NCI-H2196 treated with DMSO at 0.1 percent for 48 hours (cell line): ENCODE data around the gene USP10.
"Not testable (repeated sequence)": the region's sequence is repeated elsewhere in the genome, so short reads cannot be mapped to it uniquely, and the experiment has no call there.

Source experiments
- DNase-seq: peaks from one replicate; lab custom pipeline; 2025; ENCODE audit not compliant: unreplicated experiment; lab: John Stamatoyannopoulos, UW

The USP10 gene

DNA sequence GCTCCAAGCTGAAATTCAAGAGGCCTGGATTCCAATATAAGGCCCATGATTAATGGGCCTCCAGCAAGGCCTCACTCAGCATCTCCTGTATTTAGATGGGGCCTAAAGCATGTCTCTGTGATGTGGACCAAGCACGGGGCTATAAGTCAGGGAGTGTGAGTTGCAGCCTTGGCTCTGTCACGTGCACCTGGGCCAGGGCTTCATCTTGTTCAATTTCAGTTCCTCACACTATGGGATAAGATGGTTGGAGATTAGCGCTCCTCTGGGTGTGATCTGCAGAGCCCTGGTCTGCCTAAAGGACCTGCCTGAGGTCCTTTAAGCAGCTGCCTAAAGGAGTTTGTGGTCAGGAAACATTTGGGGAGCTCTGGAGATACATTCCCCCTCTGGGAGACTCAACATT lies 26.2 kb upstream of the USP10 start:
- no peak for DNase-seq

DNA sequence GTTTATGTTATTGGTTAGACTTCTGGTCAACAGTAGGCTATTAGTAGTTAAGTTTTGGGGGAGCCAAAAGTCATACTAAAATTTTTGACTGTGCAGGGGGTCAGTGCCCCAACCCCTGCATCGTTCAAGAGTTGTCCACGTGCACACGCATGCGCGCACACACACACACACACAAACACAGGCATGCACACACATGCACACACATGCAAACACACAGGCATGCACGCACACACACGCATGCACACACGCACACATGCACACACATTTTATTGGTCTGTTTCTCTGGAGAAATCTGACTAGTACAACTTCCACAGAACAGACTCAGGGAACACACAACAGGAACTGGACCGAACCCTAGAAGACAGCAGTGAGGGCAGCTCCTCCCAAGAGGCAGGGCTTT lies 24.4 kb upstream of the USP10 start:
- DNase-seq: no peak

DNA sequence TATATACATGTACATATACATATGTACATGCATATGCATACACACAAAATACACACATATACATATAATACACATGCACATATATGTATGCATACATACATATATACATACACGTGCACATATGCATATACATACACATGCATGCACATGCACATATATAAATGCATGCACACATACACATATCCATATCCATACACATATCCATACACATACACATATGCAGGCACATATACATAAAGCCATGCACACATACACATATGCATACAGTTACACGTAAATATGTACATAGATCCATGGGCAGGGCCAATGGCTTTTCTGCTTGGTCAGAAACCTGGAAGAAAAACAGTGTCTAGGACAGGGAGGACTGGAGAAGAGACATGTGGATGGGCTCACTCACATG lies 23.9 kb upstream of the USP10 start:
- DNase-seq: no peak

DNA sequence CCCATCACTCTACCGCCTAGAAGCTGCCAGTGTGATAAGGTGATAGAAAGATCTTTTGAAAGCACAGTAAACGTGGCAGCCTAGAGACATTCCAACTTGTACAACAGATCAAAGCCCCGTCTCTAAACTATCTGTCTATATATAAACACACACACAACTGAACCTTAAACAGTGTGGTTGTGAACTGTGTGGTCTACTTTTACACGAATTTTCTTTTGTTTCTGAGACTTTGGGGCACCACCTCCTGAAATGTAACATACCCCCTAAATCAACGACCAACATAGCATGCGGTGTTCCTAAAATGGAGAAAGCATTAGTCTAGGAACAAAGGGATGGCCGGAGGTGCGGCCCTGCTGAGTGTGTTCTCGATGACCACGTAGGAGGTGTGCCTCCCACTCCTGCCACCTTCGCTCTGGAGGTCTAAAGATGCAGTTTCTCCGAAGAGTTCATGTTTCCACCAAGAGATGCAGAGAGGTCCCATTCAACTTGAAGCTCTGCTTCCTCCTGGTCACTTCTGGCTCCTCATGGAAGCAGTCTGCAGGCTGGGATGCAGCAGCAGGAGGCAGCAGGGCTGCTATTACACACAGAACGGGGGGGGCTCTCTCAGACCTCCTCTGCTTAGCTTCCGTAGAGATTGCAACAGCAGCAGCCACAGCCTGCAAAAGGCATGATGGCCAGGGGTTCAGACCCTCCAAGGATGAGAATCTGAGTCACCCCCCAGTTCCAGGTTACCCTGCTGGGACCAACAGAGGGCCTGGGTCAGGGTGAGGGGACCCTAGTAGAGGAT lies 22.6 kb upstream of the USP10 start:
- no peak for DNase-seq

DNA sequence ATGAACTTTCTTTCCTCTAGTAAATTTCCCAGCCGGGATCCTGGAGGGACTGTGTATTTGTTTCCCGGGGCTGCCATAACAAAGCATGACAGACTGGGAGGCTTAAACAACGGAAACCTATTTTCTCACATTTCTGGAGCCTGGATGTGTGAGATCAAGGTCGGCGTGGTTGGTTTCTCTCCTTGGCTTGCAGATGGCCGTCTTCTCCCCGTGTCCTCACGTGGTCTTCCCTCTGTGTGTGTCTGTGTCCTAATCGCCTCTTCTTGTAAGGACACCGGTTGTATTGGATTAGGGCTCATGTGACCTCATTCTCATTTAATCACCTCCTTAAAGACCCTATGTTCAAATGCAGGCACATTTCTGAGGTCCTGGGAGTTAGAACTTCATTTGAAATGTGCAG lies 22.0 kb upstream of the USP10 start:
- DNase-seq: no peak

DNA sequence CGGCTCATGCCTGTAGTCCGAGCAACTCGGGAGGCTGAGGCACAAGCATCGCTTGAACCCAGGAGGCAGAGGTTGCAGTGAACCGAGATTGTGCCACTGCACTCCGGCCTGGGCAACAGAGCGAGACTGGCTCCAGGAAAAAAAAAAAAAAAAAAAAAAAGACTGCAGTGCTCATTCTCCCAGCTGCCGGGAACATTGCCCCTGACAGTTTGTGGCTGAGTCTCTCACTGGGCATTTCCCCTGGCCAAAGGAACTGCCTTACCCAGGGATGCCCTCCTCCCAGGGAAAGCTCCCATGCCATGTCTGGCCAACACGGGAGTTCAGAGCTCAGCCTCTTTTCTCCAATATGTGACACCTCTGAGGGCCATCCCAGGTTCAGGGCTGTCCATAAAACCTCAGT lies 21.3 kb upstream of the USP10 start:
- DNase-seq: no peak

DNA sequence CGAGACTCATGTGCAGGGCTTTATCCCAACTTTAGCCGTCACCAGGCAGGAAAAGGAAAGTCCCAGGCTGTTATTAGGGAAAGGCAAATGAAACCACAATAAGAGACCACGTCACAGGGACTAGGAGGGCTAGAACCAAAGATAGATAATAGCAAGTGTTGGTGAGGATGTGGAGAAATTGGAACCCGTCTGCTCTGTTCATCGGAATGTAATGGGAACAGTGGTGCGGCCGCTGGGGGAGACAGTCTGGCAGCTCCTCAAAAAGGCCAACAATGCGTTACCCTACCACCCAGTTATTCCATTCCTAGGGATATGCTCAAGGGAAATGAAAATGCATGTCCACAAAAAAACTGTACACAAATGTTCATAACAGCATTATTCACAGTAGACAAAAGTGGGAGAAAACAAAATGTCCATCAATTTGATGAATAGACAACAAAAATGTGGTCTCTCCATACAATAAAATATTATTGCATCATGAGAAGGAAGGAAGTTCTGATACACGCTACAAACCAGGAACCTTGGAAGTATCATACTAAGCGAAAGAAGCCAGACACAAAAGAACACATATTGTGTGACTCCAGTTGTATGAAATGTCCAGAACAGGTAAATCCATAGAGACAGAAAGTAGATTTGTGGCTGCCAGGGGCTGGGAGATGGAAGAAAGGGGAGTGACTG lies 19.5 kb upstream of the USP10 start:
- DNase-seq: no peak

DNA sequence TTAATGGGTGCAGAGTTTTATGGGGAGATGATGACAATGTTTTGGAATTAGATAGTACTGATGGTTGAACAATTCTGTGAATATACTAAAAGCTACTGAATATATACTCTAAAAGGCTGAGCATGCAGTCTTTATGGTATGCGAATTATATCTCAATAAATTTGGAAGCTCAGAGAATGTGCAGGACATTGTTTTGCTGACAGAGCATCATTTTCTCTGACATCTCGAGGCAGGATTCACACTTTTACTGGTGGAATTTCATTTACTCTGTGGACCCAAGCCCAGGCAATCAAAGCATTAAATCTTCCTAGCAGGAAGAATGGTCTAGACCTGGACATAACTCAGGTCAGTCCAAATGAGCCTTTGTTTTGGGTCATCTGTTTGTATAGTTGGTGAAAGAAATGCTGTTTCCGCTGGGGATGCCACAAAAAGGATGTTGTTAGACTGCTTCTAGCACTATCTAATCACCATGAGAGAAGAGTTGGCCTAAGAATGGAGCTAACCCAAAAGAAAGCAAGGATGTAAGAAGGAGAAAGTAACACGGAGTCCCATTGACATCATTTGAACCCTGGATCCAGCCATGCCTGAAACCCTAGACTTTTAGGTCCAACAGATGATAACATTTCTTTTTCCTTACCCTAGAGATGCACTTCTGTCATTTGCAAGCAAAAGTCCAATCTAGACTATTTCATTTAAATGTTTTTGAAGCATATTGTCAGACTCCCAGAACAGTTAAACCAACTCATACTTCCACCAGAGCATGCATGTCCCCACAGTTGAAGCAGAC lies 18.8 kb upstream of the USP10 start:
- DNase-seq: no peak

DNA sequence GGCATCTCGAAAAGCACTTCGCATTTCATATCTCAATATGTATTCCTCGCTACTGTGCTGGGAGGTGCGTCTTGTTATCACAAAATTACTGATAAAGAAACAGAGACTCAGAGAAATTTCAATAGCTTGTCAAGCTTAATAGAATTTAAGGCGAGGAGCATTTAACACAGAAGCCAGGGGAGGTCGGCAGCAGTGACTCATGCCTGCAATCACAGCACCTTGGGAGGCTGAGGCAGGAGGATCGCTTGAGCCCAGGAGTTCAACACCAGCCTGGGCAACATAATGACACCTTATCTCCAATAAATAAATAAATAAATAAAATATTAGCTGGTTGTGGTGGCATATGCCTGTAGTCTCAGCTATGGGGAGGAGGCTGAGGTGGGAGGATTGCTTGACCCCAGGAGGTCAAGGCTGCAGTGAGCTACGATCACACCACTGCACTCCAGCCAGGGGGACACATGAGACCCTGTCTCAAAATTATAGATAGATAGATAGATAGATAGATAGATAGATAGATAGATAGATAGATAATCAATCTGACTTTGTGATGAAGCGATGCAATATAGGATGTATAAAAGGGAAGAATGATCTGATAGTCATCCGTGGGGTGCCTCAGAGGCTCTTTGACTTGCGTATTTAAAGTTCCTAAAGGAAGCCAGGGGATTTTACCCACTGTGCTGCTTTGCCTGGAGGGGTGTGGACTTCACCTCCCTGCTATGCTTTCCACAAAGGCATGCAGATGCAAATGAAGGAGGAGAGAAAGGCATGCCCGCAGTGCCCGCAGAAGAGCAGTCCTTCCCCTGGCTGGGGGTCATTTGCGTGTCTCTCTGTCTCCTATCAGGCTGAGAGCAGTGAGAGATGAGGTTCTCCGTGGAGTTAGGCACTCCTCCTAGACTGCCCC lies 15.9 kb upstream of the USP10 start:
- no peak for DNase-seq

DNA sequence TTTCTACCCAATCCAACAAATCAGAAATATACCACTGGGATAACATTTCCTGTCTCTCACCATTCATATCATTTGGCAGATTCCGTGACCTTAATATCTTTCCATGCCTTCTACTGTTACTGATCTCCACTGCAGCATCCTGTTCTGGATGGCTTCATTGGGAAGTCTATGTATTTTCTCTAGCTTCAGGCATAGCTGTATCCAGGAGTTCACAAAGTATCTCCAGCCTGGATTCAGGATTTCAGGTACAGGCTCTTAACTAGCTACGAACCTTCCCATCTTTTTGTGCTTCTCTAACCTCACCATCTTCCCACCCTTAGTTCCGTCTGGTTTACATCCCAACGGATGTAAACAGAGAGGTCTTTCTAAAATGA lies 15.2 kb upstream of the USP10 start:
- no peak for DNase-seq

DNA sequence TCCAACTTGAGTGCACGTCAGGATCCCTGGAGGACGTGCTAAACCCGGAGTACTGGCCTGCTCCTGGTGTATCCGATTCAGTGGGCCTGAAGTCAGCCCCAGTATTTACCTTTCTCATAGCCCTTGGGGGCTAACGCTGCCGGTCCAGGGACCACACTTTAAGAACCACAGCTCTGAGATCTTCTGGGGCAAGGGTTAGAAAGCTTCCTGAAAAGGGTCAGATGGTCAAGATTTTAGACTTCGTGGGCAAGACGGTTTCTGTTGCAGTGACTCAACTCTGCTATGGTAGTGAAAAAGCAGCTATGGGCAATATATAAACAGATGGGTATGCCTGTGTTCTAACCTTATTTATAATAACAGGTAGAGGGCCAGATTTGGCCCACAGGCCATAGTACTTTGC lies 14.6 kb upstream of the USP10 start:
- no peak for DNase-seq

DNA sequence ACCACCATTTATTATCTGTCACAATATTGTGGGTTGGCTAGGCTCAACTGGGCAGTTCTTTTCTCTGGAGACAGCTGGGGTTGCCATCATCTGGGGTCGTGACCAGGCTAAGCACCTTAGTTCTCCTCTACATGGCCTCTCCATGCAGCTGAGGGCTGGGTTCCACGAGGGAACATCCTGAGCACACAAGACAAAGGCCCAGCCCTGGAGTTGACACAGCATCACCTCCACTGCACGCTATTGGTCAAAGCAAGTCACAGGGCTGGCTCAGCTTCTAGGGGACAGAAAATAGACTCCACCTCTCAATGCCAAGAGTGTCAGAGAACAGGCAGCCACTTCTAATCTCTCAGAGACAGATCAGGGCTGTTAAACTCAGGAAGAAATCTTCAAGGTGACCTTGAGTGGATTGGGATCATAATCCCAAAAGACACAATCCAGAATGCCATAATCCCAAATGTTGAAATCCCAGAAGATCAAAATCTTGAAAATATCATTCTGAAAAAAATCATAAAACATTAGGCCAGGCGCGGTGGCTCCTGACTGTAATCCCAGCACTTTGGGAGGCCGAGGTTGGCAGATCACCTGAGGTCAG lies 13.0 kb upstream of the USP10 start:
- no peak for DNase-seq

DNA sequence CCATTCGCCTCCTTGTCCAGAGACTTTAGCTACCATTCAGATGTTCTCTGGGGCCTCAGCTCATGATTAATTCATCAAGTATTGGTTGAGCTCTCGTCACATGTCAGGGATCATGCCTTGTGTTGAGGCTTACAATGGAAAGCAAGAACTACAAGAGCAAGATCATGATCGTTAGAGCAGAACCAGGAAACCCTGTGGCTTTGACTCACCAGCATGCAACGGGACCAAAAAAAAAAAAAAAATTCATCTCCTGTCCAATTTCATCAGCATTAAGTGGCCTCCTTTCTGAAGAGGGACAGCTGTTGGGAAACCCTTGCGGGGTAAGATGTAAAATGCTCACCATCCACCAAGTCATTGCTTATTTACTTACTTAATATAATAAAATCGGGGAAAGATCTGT lies 12.1 kb upstream of the USP10 start:
- DNase-seq: no peak

DNA sequence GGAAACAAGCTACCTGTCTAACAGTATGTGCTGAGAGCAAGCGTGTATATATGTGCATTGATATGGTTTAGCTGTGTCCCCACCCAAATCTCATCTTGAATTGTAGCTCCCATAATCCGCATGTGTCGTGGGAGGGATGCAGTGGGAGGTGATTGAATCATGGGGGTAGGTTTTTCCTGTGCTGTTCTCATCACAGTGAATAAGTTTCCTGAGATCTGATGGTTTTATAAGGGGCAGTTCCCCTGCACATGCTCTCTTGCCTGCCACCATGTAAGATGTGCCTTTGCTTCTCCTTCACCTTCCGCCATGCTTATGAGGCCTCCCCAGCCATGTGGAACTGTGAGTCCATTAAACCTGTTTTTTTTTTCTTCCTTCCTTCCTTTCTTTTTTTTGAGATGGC lies 11.6 kb upstream of the USP10 start:
- not testable (repeated sequence) for DNase-seq

DNA sequence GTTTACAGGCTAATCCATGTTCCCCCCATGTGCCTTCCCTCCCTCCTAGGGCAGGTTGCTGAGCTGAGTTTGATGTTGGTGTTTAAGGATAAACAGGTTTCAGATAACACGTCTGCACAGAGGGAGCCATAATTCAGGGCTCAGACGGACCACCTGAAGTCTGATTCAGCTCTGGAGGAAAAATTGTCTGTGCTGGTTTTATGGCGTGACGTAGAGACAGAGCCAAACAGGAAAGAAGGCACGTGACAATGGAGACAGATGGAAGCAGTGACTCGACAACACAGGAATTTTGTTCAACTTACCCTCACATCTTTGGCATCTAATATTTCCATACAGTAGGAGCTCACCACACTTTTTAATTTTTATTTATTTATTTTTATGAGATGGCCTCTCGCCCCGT lies 10.7 kb upstream of the USP10 start:
- no peak for DNase-seq

DNA sequence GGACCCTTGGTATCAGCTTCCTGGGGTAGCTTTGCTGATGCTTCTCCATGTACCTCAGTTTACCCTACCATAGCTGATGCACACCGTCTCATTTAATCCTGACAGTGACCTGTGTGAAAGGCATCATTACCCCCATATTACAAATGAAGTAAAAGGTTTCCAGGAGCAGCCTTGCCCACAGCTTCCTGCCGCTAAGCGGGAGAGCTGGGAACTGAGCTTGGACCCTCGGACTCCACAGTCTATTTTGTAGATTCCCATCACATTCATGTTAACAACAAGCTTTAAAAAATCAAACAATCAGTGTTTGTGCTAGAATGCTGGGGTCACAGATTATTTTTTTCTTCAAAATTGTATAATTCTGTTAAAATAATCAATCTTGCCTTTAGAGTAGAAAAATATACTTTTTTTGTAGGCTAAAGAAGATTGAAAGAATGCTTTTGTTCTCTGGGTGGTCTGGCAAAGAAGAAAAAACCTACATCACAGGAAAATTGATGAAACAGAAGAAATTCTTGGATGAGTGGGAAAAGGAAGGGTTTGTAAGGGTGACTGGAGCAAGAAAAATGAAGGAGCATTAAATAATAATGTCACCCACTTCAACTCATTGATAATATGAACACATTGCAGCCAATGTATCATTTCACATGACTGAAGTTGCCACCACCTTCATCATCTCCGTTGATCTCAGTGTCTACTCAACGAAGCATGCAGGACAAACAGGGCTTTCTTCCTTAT lies 9.5 kb upstream of the USP10 start:
- no peak for DNase-seq

DNA sequence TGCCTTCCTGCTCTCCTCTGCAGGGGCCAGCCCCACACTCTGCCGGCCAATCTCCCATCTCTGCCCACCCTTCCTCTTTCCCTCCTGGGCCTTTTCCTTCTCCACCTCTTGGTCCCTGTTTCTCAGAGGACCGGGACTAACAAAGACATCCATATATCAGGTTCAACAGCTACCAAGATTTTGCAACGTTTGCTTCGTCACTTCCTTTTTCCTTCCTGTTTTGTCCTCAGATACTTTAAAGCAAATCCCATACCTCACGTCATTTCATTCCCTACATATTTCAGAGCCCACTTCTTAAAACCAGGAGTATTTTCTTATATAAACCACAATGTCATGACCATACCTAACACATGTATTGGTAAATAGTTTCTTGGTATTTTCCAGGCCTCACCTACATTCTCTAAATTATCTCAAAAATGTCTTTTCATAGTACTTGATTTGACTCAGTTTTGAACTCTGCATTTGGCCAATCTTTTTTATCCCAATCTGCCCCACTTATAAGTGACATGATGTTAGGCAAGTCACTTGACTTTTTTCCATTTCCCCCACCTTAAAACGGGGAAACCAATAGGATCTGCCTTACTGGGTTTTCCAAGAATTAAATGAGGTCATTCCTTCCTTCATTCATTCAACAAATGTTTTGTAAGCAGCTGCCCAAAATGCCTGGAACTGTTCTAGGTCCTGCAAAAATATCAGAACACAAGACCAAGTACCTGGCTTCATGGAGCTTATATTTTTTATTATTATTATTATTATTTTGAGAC lies 7.2 kb upstream of the USP10 start:
- DNase-seq: no peak

DNA sequence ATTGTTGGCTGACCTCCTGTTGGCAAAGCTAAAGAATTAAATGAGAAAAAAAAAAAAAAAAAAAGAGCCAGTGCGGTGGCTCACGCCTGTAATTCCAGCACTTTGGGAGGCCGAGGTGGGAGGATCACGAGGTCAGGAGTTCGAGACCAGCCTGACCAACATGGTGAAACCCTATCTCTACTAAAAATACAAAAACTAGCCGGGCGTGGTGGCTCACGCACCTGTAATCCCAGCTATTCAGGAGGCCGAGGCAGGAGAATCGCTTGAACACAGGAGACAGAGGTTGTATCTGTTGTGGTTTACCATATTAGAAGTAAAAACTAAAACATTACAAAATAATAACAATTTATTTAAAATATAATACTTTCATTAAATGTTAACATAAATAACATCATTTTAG lies 5.9 kb upstream of the USP10 start:
- DNase-seq: not testable (repeated sequence)

DNA sequence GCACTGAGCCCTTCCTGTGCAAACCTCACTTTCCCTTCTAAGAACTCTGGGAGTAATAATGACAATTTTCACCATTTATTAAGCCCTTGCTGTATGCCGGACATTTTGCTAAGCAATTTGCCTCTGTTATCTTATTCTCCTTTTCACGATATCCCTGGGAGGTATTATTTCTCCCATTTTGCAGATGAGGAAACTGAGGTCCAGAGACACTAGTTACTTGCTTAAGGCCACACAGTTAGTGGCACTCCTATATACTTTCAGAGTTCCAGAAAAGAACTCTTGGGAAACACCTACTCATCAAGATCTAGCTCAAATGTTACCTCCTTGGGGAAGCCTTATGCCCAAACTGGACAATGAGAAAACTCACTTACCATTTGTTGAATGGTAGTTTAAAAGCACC lies 4.8 kb upstream of the USP10 start:
- no peak for DNase-seq
